Measurements from ENCODE around the gene R3HDM2. TPM values are rescaled to one million over a fixed set of nuclear protein-coding genes. Genes with fewer than 3 reads are reported as not detected.

Gene R3HDM2
- total and polyA plus RNA-seq, 2 of the 13 experiments (the other 11 are each of a cell fraction or from before 2014, with no cell fraction given), result 11.1 to 23.5 TPM

- in situ Hi-C loops (cut with HindIII; ENCODE audit: extremely low pct_ligation_motif_present, low pct_unique_long_range_greater_than_20kb), result no loop called here
- CTCF ChIA-PET (ENCODE audit: low intra/inter-chr PET ratio, low total read pairs), result no interaction called here
These were observed 43.6 kb upstream of the R3HDM2 start for GRCh38 chr12:57474430-57474829.

More at GRCh38 chr12:57474430-57474829, 43.6 kb upstream of the R3HDM2 start:
- no peak for DNase-seq (ENCODE audit: low spot score)
- Histone ChIP-seq H3K36me3 (replicated peaks in 1 of 2; ENCODE audit: control insufficient read depth in 1 of 2, insufficient read depth in 2 of 2, low read length in 2 of 2) (no peaks in the 10 kb centered on the region), H3K4me2 (ENCODE audit: low read depth, low read length) (no peak overlapping the region), H3K27ac (ENCODE audit: extremely low read length, insufficient read depth, low read length) (no peak overlapping the region), H3K9ac (ENCODE audit: insufficient read depth, low read depth, low read length) (no peak overlapping the region), H3K79me2 (ENCODE audit: insufficient read depth, low read length) (no peaks in the 10 kb centered on the region), H3K4me1 (ENCODE audit: insufficient read depth, low read length) (peaks cover 58% of the 10 kb centered on the region), H3K9me3 (ENCODE audit: low read length) (no peaks in the 10 kb centered on the region), H3K4me3 (replicated peaks in 1 of 3; ENCODE audit: insufficient read depth in 1 of 3, low read depth in 2 of 3, low read length in 3 of 3) (no peak overlapping the region), H3K27me3 (ENCODE audit: control insufficient read depth in 1 of 2, insufficient read depth in 2 of 2, low read length in 2 of 2) (peaks cover 8 to 65% of the 10 kb centered on the region in 2 experiments), H4K20me1 (ENCODE audit: insufficient read depth, low read length) (no peaks in the 10 kb centered on the region), H2AFZ (ENCODE audit: low read length) (no peak overlapping the region)
- intact Hi-C loops (cut with micrococcal nuclease; ENCODE audit: unreplicated experiment), result no loop called here
- ATAC-seq, result no peak
- FAIRE-seq, result no peak
- 66% methylated on average over 8 of the region's 8 CpGs for WGBS (ENCODE audit: low lambda C conversion rate)
- POLR2A ChIA-PET, result interaction anchor here (2.0 kb wide), 1 partner anchor 13 kb away, joined by 4 read pairs; the partner anchor contains the start of gene MARS1
- TF ChIP-seq ZFP41 (CRISPR knock-in tag; IDR thresholded peaks at IDR 0.05; ENCODE audit: borderline replicate concordance) (no peak), CENPT (CRISPR knock-in tag; IDR thresholded peaks at IDR 0.05; ENCODE audit: low read depth) (no peak), RBAK (CRISPR knock-in tag; IDR thresholded peaks at IDR 0.05) (no peak), CAMTA2 (CRISPR knock-in tag; IDR thresholded peaks at IDR 0.05; ENCODE audit: borderline replicate concordance) (no peak), ZNF10 (CRISPR knock-in tag; IDR thresholded peaks at IDR 0.05; ENCODE audit: borderline replicate concordance, low read depth) (no peak), FUBP1 (CRISPR knock-in tag; IDR thresholded peaks at IDR 0.05; ENCODE audit: borderline replicate concordance) (no peak), TBP (CRISPR knock-in tag; IDR thresholded peaks at IDR 0.05) (no peak), NCOA5 (CRISPR knock-in tag; IDR thresholded peaks at IDR 0.05) (no peak), POGK (CRISPR knock-in tag; conservative IDR thresholded peaks at IDR 0.05) (no peak), CCDC6 (CRISPR knock-in tag; IDR thresholded peaks at IDR 0.05) (no peak), GATA4 (IDR thresholded peaks at IDR 0.05; ENCODE audit: borderline replicate concordance, low read depth) (no peak), GATAD1 (CRISPR knock-in tag; IDR thresholded peaks at IDR 0.05) (no peak), MAF1 (CRISPR knock-in tag; IDR thresholded peaks at IDR 0.05; ENCODE audit: borderline replicate concordance) (no peak), ZNF446 (CRISPR knock-in tag; IDR thresholded peaks at IDR 0.05) (no peak), TERF1 (CRISPR knock-in tag; IDR thresholded peaks at IDR 0.05) (no peak), ZNF672 (CRISPR knock-in tag; IDR thresholded peaks at IDR 0.05) (no peak), ZFYVE20 (CRISPR knock-in tag; IDR thresholded peaks at IDR 0.05; ENCODE audit: borderline replicate concordance, low read depth) (no peak), MIER2 (CRISPR knock-in tag; IDR thresholded peaks at IDR 0.05) (no peak), ZNF143 (CRISPR knock-in tag; IDR thresholded peaks at IDR 0.05) (no peak)
- BruUV-seq (replicated peaks), result no TSS peak
